Prostate gland (tissue), 2 donors: ENCODE measurements around the gene MAP4K5. TPM values are rescaled to one million over a fixed set of nuclear protein-coding genes. Genes with fewer than 3 reads are reported as not detected.

Source experiments
- DNase-seq: peaks from one replicate; pipeline ENCODE4 v3.0.0-alpha.2; 2019; ENCODE audit warnings: low spot score
- H3K27ac ChIP-seq, 2 donors: fragments of 200-600 bp; sonication (generic); 2 replicates each; pipeline ENCODE4 v1.5.1; 2017 to 2019
- H3K27me3 ChIP-seq: fragments of 200-600 bp; sonication (generic); replicated peaks from 2 replicates; pipeline ENCODE4 v1.5.1; 2019; ENCODE audit not compliant: insufficient read depth
- H3K36me3 ChIP-seq, 2 donors: fragments of 200-600 bp; sonication (generic); 1 replicate in 1 of 2; 2 replicates in 1 of 2; pipeline versions ENCODE4 v1.5.1 to v1.8.1; 2017 to 2019
- H3K4me1 ChIP-seq: fragments of 200-600 bp; sonication (generic); replicated peaks from 2 replicates; pipeline ENCODE4 v1.5.1; 2019
- H3K4me3 ChIP-seq, 2 donors: fragments of 200-600 bp; sonication (generic); 2 replicates each; pipeline ENCODE4 v1.5.1; 2017 to 2019
- H3K9me3 ChIP-seq: fragments of 200-600 bp; sonication (generic); 2 replicates; pipeline ENCODE4 v1.5.1; 2017
- CTCF ChIP-seq, 4 experiments: fragments of 200-600 bp in 2 of 4; fragments of 450-650 bp in 2 of 4; sonication (generic) in 2 of 4; IDR thresholded peaks; 1 replicate in 3 of 4; 2 replicates in 1 of 4; pipeline ENCODE4 v1.5.1; 2016 to 2019; ENCODE audit warnings: antibody characterized with exemption in 4 of 4, mild to moderate bottlenecking in 2 of 4, moderate library complexity in 2 of 4
- POLR2A ChIP-seq: fragments of 450-650 bp; IDR thresholded peaks from one replicate; pipeline ENCODE4 v1.6.1; 2016; ENCODE audit warnings: antibody characterized with exemption, mild to moderate bottlenecking
- POLR2AphosphoS5 ChIP-seq: sonication (generic); formaldehyde crosslinking; IDR thresholded peaks from one replicate; pipeline ENCODE4 v1.6.1; 2017; ENCODE audit warnings: antibody characterized with exemption
- WGBS: methylation state at CpG from one replicate; pipeline ENCODE4 v1.1.5; 2018; 5-methylcytosine and 5-hydroxymethylcytosine counted together
- intact Hi-C: fragments of 100-400 bp; cut with DNase I; formaldehyde crosslinking; loops from one replicate; pipeline ENCODE4 v1.14.2; 2022
- total RNA-seq, 2 donors: library from RNA; depleted of rRNA; stranded (reverse); fragments of >200 nt; gene quantifications; one replicate each; pipeline ENCODE4 v1.1.0, GENCODE V29; 2016

The MAP4K5 gene
- total RNA-seq, 2 donors from 2014 or later: 76.2 to 102 TPM

- DNase-seq: no peak
- peak overlapping the region in 1 of 2 donors; percentile 95 for H3K27ac ChIP-seq
- no peaks in the 10 kb centered on the region for H3K27me3 ChIP-seq
- TF ChIP-seq POLR2A (no peak), POLR2AphosphoS5 (no peak), CTCF (IDR thresholded peaks at IDR 0.05) (no peak)
- intact Hi-C loops: loop anchor here (2.0 to 10.0 kb wide), 2 partner anchors 134 to 666 kb away; partner anchors contain the start of gene CDKL1
- no peaks in the 10 kb centered on the region for H3K4me1 ChIP-seq
- no peaks in the 10 kb centered on the region for H3K36me3 ChIP-seq
- H3K9me3 ChIP-seq: no peaks in the 10 kb centered on the region
- no peak overlapping the region for H3K4me3 ChIP-seq
- 33% methylated on average over 1 of the region's 1 CpG for WGBS
These were observed 2.0 kb downstream of the MAP4K5 start for GRCh38 chr14:50530358-50530757.

- Histone ChIP-seq H3K4me3 (no peak overlapping the region), H3K27ac (no peak overlapping the region), H3K27me3 (no peaks in the 10 kb centered on the region), H3K9me3 (no peaks in the 10 kb centered on the region), H3K4me1 (no peaks in the 10 kb centered on the region), H3K36me3 (no peaks in the 10 kb centered on the region)
- intact Hi-C loops: loop anchor here (2.0 to 10.0 kb wide), 2 partner anchors 133 to 665 kb away; partner anchors contain the start of gene CDKL1
- TF ChIP-seq POLR2A: no peak
- no peak for TF ChIP-seq POLR2AphosphoS5
- no peak for TF ChIP-seq CTCF (IDR thresholded peaks at IDR 0.05)
- 77% methylated on average over 6 of the region's 6 CpGs for WGBS
- no peak for DNase-seq
These were observed 2.8 kb downstream of the MAP4K5 start for GRCh38 chr14:50529288-50530179.

GRCh38 chr14:50528000-50528399, 4.4 kb downstream of the MAP4K5 start:
- Histone ChIP-seq H3K27me3 (no peaks in the 10 kb centered on the region), H3K36me3 (no peaks in the 10 kb centered on the region), H3K9me3 (no peaks in the 10 kb centered on the region), H3K27ac (no peak overlapping the region), H3K4me3 (no peak overlapping the region), H3K4me1 (no peaks in the 10 kb centered on the region)
- no peak for DNase-seq
- intact Hi-C loops: no loop called here
- 97% methylated on average over 1 of the region's 1 CpG for WGBS
- TF ChIP-seq POLR2A: no peak
- TF ChIP-seq POLR2AphosphoS5: no peak
- TF ChIP-seq CTCF (IDR thresholded peaks at IDR 0.05): no peak

GRCh38 chr14:50524731-50525515, 7.4 kb downstream of the MAP4K5 start:
- Histone ChIP-seq H3K27ac (no peak overlapping the region), H3K4me1 (no peaks in the 10 kb centered on the region), H3K9me3 (no peaks in the 10 kb centered on the region), H3K27me3 (no peaks in the 10 kb centered on the region), H3K4me3 (no peak overlapping the region), H3K36me3 (no peaks in the 10 kb centered on the region)
- WGBS: 70% methylated on average over 6 of the region's 6 CpGs
- intact Hi-C loops: no loop called here
- no peak for DNase-seq
- TF ChIP-seq POLR2A: no peak
- no peak for TF ChIP-seq CTCF (IDR thresholded peaks at IDR 0.05)
- TF ChIP-seq POLR2AphosphoS5: no peak
